GM12801 (cell line): Measurements from ENCODE around the gene EEF2KMT.

Source experiments
- CTCF ChIP-seq: IDR thresholded peaks from one replicate; pipeline ENCODE4 v1.5.1; 2011; ENCODE audit warnings: control low read depth; ENCODE audit not compliant: insufficient read length; ENCODE audit errors: extremely low read depth

The EEF2KMT gene

DNA sequence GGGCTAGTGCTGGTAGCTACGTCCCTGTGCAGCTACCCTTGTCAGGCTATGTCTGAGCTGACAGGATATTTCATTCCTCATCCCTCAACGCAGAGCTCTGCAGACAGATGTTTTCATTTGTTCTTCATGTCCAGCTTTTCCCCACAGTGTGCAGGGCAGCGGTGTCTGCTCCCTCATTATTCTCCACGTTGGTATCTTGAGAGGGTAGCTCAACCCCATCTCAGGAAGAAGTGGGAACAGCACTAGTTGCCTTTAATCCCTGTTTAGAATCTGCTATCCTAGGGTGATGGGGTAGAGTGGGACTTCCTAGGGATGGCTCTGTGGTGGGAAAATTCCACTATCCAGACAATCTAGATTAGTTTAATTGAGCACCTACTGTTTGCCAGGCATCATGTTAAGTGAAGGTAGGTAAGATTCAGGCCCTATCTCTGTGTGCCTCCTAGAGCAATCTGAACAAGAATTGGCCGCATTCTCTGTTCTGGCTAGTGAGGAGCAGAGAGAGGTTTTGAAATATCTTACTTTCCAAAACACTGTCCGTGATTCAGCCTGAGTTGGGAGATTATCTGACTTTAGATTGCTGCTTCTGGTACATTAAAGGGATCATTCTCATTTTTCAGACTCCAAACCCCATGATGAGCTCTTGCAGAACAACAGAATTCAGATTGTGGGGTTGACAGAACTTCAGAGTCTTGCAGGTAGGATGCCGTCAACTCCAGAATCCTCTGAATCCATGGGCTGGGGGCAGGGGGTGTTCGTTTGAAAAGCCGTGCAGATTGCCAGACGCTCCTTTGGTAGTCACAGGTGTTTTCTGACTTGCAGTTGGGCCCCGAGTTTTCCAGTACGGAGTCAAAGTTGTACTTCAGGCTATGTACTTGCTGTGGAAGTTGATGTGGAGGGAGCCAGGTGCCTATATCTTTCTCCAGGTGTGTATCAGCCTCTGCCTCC lies 25.0 kb downstream of the EEF2KMT start:
- no peak for TF ChIP-seq CTCF

- no peak for TF ChIP-seq CTCF
These were observed 25.8 kb downstream of the EEF2KMT start, which contains the start of gene ALG1 for GRCh38 chr16:5071681-5072333. TSS of gene ALG1 (plus strand) at chr16:5071843. CDS start at chr16:5071850, 7 bp downstream.

DNA sequence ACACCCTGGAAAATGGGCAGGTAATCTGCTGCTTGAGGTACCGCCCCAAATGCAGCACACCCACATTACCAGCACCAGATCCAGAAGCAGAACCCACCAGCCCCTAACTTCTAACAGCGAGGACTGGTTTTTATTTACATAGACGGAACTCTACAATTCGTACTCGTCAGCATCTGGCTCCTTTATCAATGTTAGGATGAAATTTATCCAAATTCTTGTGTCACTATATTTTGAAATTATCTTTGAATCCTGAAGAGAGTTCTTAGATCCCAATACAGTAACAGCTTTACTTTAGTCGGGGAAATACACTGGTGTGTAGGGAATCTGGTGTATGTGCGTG lies 26.3 kb downstream of the EEF2KMT start:
- no peak for TF ChIP-seq CTCF

DNA sequence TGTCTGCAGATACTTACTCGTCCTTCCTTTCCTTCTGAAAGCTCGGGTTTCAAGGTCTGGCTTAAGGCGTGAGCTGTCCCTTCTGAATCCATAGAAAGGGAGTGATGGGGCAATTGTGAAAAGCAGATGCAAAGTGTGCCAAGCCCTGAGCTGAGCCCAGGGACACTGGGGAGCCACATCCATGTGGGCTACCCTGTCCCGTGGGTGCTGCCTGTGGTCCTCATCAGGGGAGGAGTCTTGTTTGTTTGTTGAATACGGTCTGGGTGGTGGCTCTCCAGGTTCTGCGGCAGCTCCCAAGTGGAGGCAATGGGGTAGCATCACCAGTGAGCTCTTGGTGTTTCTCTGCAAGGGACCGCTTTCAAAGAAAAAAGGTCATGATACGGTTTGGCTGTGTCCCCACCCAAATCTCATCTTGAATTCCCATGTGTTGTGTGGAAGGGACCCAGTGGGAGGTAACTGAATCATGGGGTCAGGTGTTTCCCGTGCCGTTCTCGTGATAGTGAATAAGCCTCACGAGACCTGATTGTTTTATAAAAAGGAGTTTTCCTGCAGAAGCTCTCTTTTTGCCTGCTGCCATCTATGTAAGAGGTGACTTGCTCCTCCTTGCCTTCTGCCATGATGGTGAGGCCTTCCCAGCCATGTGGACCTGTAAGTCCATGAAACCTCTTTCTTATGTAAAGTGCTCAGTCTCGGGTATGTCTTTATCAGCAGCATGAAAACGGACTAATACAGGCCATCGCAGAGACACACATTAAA lies 27.0 kb downstream of the EEF2KMT start:
- no peak for TF ChIP-seq CTCF

DNA sequence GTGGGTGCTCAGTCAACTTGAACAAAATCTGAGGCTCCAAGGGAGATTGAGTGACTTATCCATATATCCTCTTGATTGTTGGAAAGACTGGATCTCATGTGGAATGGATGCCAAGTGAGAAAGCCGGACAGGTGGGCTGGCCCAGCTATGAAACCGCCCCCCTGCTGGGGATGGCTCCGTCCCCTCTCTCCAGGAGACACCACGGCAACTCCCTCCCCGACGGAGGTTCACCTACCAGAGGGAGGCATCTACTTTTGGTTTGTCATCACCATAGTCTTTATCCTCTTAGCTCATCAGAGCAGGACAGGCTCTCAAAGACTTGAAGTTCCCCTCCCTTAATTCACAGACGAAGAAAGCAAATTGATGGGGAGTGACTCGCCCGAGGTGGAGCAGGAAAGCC lies 27.7 kb downstream of the EEF2KMT start:
- TF ChIP-seq CTCF, result no peak

DNA sequence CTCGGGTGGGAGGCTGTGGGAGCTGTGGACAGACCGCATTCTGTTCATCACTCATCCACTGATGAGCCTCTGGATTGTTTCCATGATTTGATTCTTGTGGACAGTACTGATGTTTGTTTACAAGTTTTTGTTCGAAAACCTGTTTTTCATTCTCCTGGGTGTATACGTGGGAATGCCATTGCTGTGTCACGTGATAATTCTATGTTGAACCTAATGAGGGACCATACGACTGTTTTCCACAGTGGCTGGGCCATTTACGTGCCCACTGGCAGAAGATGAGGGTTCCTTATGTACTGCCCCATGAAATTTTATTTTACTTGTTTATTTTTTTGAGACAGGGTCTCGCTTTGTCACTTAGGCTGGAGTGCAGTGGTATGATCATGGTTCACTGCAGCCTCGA lies 28.5 kb downstream of the EEF2KMT start:
- no peak for TF ChIP-seq CTCF

GRCh38 chr16:5066511-5066910 lies 31.1 kb downstream of the EEF2KMT start:
- no peak for TF ChIP-seq CTCF
